Right atrium auricular region (tissue), 2 donors: ENCODE data around the gene GRIN2A. TPM values are rescaled to one million over a fixed set of nuclear protein-coding genes. Genes with fewer than 3 reads are reported as not detected.

ENCODE experiments used
- DNase-seq: peaks from one replicate; pipeline ENCODE4 v3.0.0-alpha.2; 2019; ENCODE audit warnings: low spot score
- H3K27ac ChIP-seq, 2 donors: fragments of 200-600 bp; sonication (generic); 1 replicate in 1 of 2; 2 replicates in 1 of 2; pipeline ENCODE4 v1.5.1; 2016 to 2019
- H3K27me3 ChIP-seq, 2 donors: fragments of 200-600 bp; sonication (generic); one replicate each; pipeline versions ENCODE4 v1.5.1 to v1.6.0; 2017 to 2019
- H3K36me3 ChIP-seq: fragments of 200-600 bp; sonication (generic); one replicate; pipeline ENCODE4 v1.5.1; 2016
- H3K4me1 ChIP-seq, 2 donors: fragments of 200-600 bp; sonication (generic); one replicate each; pipeline versions ENCODE4 v1.5.1 to v1.6.0; 2017 to 2019
- H3K4me3 ChIP-seq, 2 donors: fragments of 200-600 bp; sonication (generic); 1 replicate in 1 of 2; 2 replicates in 1 of 2; pipeline ENCODE4 v1.5.1; 2017 to 2019; ENCODE audit warnings: mild to moderate bottlenecking in 1 of 2, moderate library complexity in 1 of 2
- H3K9me3 ChIP-seq, 2 donors: fragments of 200-600 bp; sonication (generic); one replicate each; pipeline ENCODE4 v1.5.1; 2019
- total RNA-seq, 2 donors: library from RNA; depleted of rRNA; stranded (reverse); fragments of >200 nt; gene quantifications; one replicate each; pipeline ENCODE4 v1.1.0, GENCODE V29; 2016
- TF ChIP-seq, protein P1 (sequence below), 2 donors: fragments of 200-600 bp; sonication (generic); IDR thresholded peaks; one replicate each; pipeline ENCODE4 v1.5.1; 2019; ENCODE audit warnings: antibody characterized with exemption in 2 of 2

Gene GRIN2A
- total RNA-seq, 2 donors from 2014 or later, result 3.8 to 7.4 TPM

DNA sequence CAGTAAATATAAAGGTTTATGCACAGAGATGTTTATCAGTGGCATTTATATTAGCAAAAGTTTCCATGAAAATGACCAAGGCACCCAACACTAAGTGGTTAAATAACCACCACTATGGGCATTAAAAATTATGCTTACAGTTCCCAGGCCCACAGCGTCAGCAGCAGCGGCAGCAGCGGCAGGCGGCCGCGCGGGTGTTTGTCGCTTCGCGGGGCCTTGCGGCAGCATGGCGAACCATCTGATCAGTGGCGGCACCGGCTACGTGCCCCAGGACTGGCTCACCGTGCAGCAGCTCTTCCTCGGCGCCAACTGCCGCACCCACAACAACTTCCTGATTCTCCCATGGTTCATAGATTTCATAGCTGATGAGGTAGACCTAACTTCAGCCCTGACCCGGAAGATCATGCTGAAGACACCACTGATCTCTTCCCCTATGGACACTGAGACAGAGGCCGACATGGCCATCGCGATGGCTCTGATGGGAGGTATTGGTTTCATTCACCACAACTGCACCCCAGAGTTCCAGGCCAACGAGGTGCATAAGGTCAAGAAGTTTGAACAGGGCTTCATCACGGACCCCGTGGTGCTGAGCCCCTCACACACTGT lies 71.0 kb downstream of the GRIN2A start:
- H3K9me3 ChIP-seq, result no peaks in the 10 kb centered on the region
- no peaks in the 10 kb centered on the region for H3K36me3 ChIP-seq
- TF ChIP-seq, protein P1, sequence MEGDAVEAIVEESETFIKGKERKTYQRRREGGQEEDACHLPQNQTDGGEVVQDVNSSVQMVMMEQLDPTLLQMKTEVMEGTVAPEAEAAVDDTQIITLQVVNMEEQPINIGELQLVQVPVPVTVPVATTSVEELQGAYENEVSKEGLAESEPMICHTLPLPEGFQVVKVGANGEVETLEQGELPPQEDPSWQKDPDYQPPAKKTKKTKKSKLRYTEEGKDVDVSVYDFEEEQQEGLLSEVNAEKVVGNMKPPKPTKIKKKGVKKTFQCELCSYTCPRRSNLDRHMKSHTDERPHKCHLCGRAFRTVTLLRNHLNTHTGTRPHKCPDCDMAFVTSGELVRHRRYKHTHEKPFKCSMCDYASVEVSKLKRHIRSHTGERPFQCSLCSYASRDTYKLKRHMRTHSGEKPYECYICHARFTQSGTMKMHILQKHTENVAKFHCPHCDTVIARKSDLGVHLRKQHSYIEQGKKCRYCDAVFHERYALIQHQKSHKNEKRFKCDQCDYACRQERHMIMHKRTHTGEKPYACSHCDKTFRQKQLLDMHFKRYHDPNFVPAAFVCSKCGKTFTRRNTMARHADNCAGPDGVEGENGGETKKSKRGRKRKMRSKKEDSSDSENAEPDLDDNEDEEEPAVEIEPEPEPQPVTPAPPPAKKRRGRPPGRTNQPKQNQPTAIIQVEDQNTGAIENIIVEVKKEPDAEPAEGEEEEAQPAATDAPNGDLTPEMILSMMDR (IDR thresholded peaks at IDR 0.05), result no peak
- no peak overlapping the region for H3K4me3 ChIP-seq
- DNase-seq, result no peak
- H3K4me1 ChIP-seq, result no peaks in the 10 kb centered on the region
- H3K27me3 ChIP-seq, result no peaks in the 10 kb centered on the region
- H3K27ac ChIP-seq, result no peak overlapping the region

DNA sequence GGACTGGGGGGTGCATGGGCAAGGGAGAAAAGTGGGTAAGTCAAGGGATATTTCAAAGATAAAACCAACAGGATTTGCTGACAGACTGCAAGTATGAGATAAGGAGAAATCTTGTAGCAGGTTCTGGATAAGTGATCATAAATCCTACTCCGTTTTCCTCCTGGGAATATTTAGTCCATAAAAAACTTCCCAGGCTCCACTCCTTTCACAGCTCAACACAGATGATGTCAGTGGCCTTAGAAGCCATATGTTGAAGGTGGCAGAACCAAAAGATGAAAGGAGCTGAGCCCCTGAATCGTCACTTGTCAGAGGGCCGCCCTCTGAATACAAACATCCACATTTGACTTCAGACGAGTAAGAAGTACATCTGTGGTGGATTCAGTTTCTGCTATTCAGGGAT lies 71.7 kb downstream of the GRIN2A start:
- H3K4me1 ChIP-seq, result no peaks in the 10 kb centered on the region
- TF ChIP-seq, protein P1 (IDR thresholded peaks at IDR 0.05), result no peak
- no peaks in the 10 kb centered on the region for H3K27me3 ChIP-seq
- no peak overlapping the region for H3K4me3 ChIP-seq
- H3K36me3 ChIP-seq, result no peaks in the 10 kb centered on the region
- no peak overlapping the region for H3K27ac ChIP-seq
- no peak for DNase-seq
- no peaks in the 10 kb centered on the region for H3K9me3 ChIP-seq

DNA sequence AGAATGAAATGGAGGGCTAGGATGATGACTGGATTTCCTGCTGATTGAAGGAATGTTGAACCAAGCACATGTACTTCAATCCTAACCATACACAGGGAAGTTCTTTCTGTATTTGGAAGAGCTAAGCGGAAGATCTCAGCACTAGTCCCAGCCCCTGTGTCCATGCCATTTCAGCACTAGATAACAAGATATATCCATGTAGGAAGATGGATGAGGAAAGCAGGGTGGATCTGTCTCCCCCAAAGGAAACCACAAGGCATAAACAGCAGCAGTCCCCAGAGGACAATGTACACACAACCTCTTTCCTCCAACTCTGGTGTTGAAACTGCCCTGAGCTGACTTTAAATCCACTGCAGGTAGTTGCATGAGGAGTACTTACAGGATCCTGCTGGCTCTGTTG lies 75.1 kb downstream of the GRIN2A start:
- TF ChIP-seq, protein P1 (IDR thresholded peaks at IDR 0.05), result no peak
- DNase-seq, result no peak
- H3K27ac ChIP-seq, result no peak overlapping the region
- no peaks in the 10 kb centered on the region for H3K36me3 ChIP-seq
- H3K27me3 ChIP-seq, result no peaks in the 10 kb centered on the region
- H3K4me3 ChIP-seq, result no peak overlapping the region
- H3K9me3 ChIP-seq, result no peaks in the 10 kb centered on the region
- no peaks in the 10 kb centered on the region for H3K4me1 ChIP-seq

DNA sequence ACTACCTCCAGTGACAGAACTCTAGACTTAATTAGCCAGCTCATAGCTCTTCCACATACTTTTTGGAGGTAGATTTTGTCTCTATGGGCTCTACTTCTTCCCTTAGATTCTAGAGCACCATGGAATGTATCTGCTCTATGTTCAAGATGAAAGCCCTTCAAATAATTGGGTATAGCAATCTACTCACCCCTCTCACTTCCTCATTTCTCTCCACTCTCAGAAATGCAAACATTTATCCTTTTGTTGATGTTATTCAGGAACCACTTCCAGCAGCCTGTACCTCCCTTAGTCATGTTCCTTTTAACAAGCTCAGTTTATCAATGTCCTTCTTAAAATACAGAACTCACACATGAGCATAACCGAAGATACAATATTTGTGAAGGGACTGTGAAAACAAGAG lies 78.5 kb downstream of the GRIN2A start:
- Histone ChIP-seq H3K27me3 (no peaks in the 10 kb centered on the region), H3K9me3 (no peaks in the 10 kb centered on the region), H3K4me1 (no peaks in the 10 kb centered on the region), H3K4me3 (no peak overlapping the region), H3K36me3 (no peaks in the 10 kb centered on the region), H3K27ac (no peak overlapping the region)
- DNase-seq, result no peak
- TF ChIP-seq, protein P1 (IDR thresholded peaks at IDR 0.05), result no peak

DNA sequence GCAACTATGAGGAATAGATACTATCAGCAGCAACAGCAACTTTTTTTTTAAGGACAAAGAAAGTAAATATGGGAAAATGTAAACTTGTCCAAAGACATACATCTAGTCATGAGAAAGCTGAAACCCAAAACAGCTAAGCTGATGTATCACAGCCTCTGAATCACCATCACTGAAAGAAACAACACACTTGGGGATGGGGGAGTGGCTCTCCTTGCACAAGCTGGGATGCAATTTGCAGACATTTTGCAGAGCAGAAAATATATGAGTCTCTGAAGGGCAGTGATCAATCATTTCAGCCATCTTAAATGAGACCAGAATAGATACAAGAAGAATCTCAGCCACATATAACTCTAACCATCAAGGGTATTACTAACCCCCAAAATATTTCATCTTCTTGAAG lies 79.1 kb downstream of the GRIN2A start:
- no peak for DNase-seq
- no peaks in the 10 kb centered on the region for H3K36me3 ChIP-seq
- H3K4me3 ChIP-seq, result no peak overlapping the region
- no peaks in the 10 kb centered on the region for H3K9me3 ChIP-seq
- H3K27ac ChIP-seq, result no peak overlapping the region
- H3K27me3 ChIP-seq, result no peaks in the 10 kb centered on the region
- no peaks in the 10 kb centered on the region for H3K4me1 ChIP-seq
- TF ChIP-seq, protein P1 (IDR thresholded peaks at IDR 0.05), result no peak

DNA sequence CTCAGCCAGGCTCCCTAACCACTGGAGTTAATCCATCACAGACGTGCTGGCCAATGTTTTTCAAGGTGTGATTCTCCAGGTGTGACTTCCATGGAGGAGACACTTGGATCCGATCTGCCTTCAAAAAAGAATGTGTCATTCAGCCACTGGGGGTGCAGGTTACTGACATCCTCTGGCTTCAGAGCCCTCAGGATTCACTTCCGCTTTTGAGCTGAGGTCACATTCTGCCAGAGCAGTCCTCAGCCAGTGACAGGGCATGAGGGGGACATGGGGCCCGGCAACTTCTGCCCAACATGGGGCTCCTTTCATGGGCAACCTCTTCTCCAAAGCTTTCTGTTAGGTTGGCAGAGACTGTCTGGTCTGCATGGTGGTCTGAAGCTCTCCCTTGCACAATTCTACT lies 81.4 kb downstream of the GRIN2A start:
- Histone ChIP-seq H3K4me1 (no peaks in the 10 kb centered on the region), H3K27ac (no peak overlapping the region), H3K9me3 (peaks cover 0 to 3% of the 10 kb centered on the region in 2 donors), H3K36me3 (no peaks in the 10 kb centered on the region), H3K27me3 (no peaks in the 10 kb centered on the region), H3K4me3 (no peak overlapping the region)
- TF ChIP-seq, protein P1 (IDR thresholded peaks at IDR 0.05), result no peak
- no peak for DNase-seq
